Endothelial cell of umbilical vein (primary cell): ENCODE data around the gene OXSR1.

Experiments
- CTCF ChIP-seq, 2 donors: IDR thresholded peaks; 1 replicate in 1 of 2; 2 replicates in 1 of 2; pipeline ENCODE4 v1.5.1; 2011; ENCODE audit warnings: low read length in 2 of 2, mild to moderate bottlenecking in 2 of 2, moderate library complexity in 2 of 2, control low read depth in 1 of 2, inconsistent platforms in 1 of 2, low read depth in 1 of 2; ENCODE audit not compliant: insufficient read depth in 1 of 2; ENCODE audit errors: extremely low read depth in 1 of 2
- EZH2 ChIP-seq: IDR thresholded peaks from 2 replicates; pipeline ENCODE4 v1.6.1; 2012; ENCODE audit warnings: borderline replicate concordance, low read depth, mild to moderate bottlenecking, moderate library complexity, low read length, inconsistent platforms; ENCODE audit not compliant: severe bottlenecking
- MAX ChIP-seq: IDR thresholded peaks from 2 replicates; pipeline ENCODE4 v1.6.1; 2011; ENCODE audit not compliant: insufficient read depth, insufficient read length
- MYC ChIP-seq: IDR thresholded peaks from one replicate; pipeline ENCODE4 v1.6.1; 2011; ENCODE audit warnings: mild to moderate bottlenecking, low read depth, low read length
- POLR2A ChIP-seq: IDR thresholded peaks from 2 replicates; pipeline ENCODE4 v1.6.1; 2012; ENCODE audit warnings: low read depth, mild to moderate bottlenecking, control low read depth, low read length
- POLR2AphosphoS5 ChIP-seq: IDR thresholded peaks from 2 replicates; pipeline ENCODE4 v1.6.1; 2012; ENCODE audit warnings: low read depth, mild to moderate bottlenecking, control low read depth, low read length, moderate library complexity; ENCODE audit not compliant: insufficient read depth

GRCh38 chr3:38203690-38204089 is 38.4 kb downstream of the OXSR1 start:
- no peak for TF ChIP-seq CTCF (IDR thresholded peaks at IDR 0.05; ENCODE audit: extremely low read depth in 1 of 2, insufficient read depth in 1 of 2, low read depth in 1 of 2, low read length in 2 of 2)
- TF ChIP-seq POLR2A, result no peak
- no peak for TF ChIP-seq EZH2
- no peak for TF ChIP-seq POLR2AphosphoS5
- TF ChIP-seq MYC, result no peak
- no peak for TF ChIP-seq MAX
